HL-60 (cell line): ENCODE data around the gene BANF2.

Experiments
- CTCF ChIP-seq: IDR thresholded peaks from one replicate; pipeline ENCODE4 v1.5.1; 2011; ENCODE audit warnings: low read length, control low read depth, inconsistent platforms; ENCODE audit not compliant: insufficient read depth
- POLR2AphosphoS5 ChIP-seq: IDR thresholded peaks from 2 replicates; pipeline ENCODE4 v1.6.1; 2012; ENCODE audit warnings: low read depth
- SPI1 ChIP-seq: IDR thresholded peaks from 2 replicates; pipeline ENCODE4 v1.6.1; 2012; ENCODE audit warnings: low read depth, mild to moderate bottlenecking, borderline replicate concordance

GRCh38 chr20:17663040-17663399 lies 36.7 kb upstream of the BANF2 start:
- no peak for TF ChIP-seq CTCF
- TF ChIP-seq POLR2AphosphoS5 = no peak
- TF ChIP-seq SPI1 = no peak
